SU-DHL-6 (cell line): Measurements from ENCODE around the gene CHAT.

Source experiments
- H2AFZ ChIP-seq: fragments of 200-600 bp; sonication (generic); 2 replicates; pipeline ENCODE4 v1.6.1; 2014; ENCODE audit warnings: low read depth, mild to moderate bottlenecking, moderate library complexity, mixed read lengths, antibody characterized with exemption, low read length; ENCODE audit not compliant: severe bottlenecking
- H3F3A ChIP-seq: fragments of 200-600 bp; shearing (Covaris generic); 2 replicates; pipeline ENCODE4 v1.6.0; 2016; ENCODE audit warnings: antibody characterized with exemption, mild to moderate bottlenecking; ENCODE audit not compliant: insufficient read depth
- H3K27ac ChIP-seq: fragments of 200-600 bp; sonication (generic); 2 replicates; pipeline ENCODE4 v1.5.1; 2016; ENCODE audit warnings: low read depth, mild to moderate bottlenecking, low read length, moderate library complexity, mixed read lengths
- H3K27me3 ChIP-seq: fragments of 200-600 bp; sonication (generic), shearing (Covaris generic); 2 replicates; pipeline ENCODE4 v1.6.0; 2014; ENCODE audit warnings: mild to moderate bottlenecking, low read length
- H3K36me3 ChIP-seq: fragments of 200-600 bp; sonication (generic); 2 replicates; pipeline ENCODE4 v1.6.1; 2014; ENCODE audit warnings: mild to moderate bottlenecking, low read length, mixed read lengths
- H3K4me2 ChIP-seq: fragments of 300-600, 200-600 bp; shearing (Covaris generic), sonication (generic); 2 replicates; pipeline ENCODE4 v1.6.0; 2014; ENCODE audit warnings: low read length, low read depth, mild to moderate bottlenecking; ENCODE audit not compliant: poor library complexity, severe bottlenecking
- H3K4me3 ChIP-seq: fragments of 200-600 bp; sonication (generic); 2 replicates; pipeline ENCODE4 v1.5.1; 2014; ENCODE audit warnings: antibody characterized with exemption, low read length, mild to moderate bottlenecking, mixed read lengths; ENCODE audit not compliant: insufficient read depth, poor library complexity, severe bottlenecking
- H3K79me2 ChIP-seq: fragments of 200-600 bp; sonication (generic); 2 replicates; pipeline ENCODE4 v1.6.1; 2014; ENCODE audit warnings: mild to moderate bottlenecking, low read length, moderate library complexity; ENCODE audit not compliant: insufficient read depth
- H3K9ac ChIP-seq: fragments of 200-600 bp; sonication (generic); 2 replicates; pipeline ENCODE4 v1.7.0; 2014; ENCODE audit warnings: mild to moderate bottlenecking, low read length
- H3K9me2 ChIP-seq: fragments of 200-600 bp; sonication (generic); replicated peaks from 2 replicates; pipeline ENCODE4 v1.6.1; 2014; ENCODE audit warnings: low read length; ENCODE audit not compliant: insufficient read depth
- H3K9me3 ChIP-seq: fragments of 200-600 bp; sonication (generic); 2 replicates; pipeline ENCODE4 v1.6.1; 2014; ENCODE audit warnings: low read length, mixed read lengths; ENCODE audit not compliant: insufficient read depth
- H4K20me1 ChIP-seq: fragments of 200-600 bp; sonication (generic); 2 replicates; pipeline ENCODE4 v1.6.1; 2014; ENCODE audit warnings: low read depth, mild to moderate bottlenecking, antibody characterized with exemption, low read length, moderate library complexity, mixed read lengths
- EZH2phosphoT487 ChIP-seq: fragments of 200-600 bp; sonication (generic), shearing (Covaris generic); conservative IDR thresholded peaks from 2 replicates; pipeline ENCODE4 v1.6.1; 2018; ENCODE audit warnings: mild to moderate bottlenecking, antibody characterized with exemption, low read length, moderate library complexity, mixed read lengths
- TF ChIP-seq, protein P1 (sequence below): fragments of 200-600 bp; sonication (generic); IDR thresholded peaks from one replicate; pipeline ENCODE4 v1.5.1; 2017; ENCODE audit warnings: antibody characterized with exemption, mild to moderate bottlenecking, low read length, moderate library complexity; ENCODE audit not compliant: insufficient read depth, poor library complexity, severe bottlenecking

Gene CHAT

DNA sequence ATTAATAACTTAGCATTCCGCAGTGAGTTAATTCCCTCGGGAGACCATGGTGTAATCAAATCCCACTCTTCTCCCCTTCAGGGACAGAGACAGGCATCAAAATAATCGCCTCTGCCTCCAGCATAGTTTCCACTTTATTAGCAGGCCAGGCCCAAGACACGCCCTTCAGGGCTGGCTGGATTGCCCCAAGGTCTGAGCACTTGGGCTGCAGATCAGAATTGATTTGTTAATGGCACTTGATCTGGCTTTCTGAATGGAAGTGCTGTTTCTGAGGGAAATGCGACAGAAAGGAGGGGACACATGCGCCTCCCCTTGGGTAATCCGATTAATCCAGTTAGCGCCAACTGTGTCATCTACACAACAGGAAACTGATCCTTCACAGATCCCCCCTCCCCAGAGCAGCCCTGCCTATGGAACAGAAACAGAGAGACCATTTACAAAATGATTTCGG, 15.6 kb downstream of the CHAT start:
- Histone ChIP-seq H3K27me3 (no peaks in the 10 kb centered on the region), H3K4me3 (no peak overlapping the region), H3K27ac (no peak overlapping the region), H2AFZ (no peak overlapping the region), H3K9me3 (no peaks in the 10 kb centered on the region), H3K9me2 (no peaks in the 10 kb centered on the region), H3F3A (no peaks in the 10 kb centered on the region), H3K4me2 (no peak overlapping the region), H3K9ac (no peak overlapping the region), H4K20me1 (no peaks in the 10 kb centered on the region), H3K36me3 (no peaks in the 10 kb centered on the region), H3K79me2 (no peaks in the 10 kb centered on the region)
- TF ChIP-seq EZH2phosphoT487: no peak
- TF ChIP-seq, protein P1, sequence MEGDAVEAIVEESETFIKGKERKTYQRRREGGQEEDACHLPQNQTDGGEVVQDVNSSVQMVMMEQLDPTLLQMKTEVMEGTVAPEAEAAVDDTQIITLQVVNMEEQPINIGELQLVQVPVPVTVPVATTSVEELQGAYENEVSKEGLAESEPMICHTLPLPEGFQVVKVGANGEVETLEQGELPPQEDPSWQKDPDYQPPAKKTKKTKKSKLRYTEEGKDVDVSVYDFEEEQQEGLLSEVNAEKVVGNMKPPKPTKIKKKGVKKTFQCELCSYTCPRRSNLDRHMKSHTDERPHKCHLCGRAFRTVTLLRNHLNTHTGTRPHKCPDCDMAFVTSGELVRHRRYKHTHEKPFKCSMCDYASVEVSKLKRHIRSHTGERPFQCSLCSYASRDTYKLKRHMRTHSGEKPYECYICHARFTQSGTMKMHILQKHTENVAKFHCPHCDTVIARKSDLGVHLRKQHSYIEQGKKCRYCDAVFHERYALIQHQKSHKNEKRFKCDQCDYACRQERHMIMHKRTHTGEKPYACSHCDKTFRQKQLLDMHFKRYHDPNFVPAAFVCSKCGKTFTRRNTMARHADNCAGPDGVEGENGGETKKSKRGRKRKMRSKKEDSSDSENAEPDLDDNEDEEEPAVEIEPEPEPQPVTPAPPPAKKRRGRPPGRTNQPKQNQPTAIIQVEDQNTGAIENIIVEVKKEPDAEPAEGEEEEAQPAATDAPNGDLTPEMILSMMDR: no peak

DNA sequence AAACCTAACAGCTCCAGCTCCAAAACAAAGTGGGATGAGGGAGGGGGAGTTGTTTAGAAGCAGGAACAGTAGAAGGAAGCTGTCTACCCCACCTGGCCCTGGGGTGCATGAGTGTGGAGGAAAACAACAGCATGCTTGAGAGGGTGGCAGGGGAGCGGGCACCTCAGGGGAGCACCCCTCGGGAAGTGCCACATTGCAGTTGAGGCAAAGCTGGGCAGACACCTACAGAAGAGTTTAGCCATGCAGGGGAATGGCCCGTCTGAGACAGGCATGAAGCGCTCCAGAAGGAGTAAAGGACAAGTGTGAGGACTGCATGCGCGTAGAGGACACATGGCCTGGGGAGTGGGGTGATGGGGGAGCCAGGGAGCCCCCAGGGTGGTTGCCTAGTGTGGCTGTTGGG, 18.1 kb downstream of the CHAT start:
- Histone ChIP-seq H3K79me2 (no peaks in the 10 kb centered on the region), H3K4me3 (no peak overlapping the region), H3K27me3 (no peaks in the 10 kb centered on the region), H2AFZ (no peak overlapping the region), H4K20me1 (no peaks in the 10 kb centered on the region), H3K4me2 (no peak overlapping the region), H3K36me3 (no peaks in the 10 kb centered on the region), H3K27ac (no peak overlapping the region), H3K9me2 (no peaks in the 10 kb centered on the region), H3K9me3 (no peaks in the 10 kb centered on the region), H3F3A (no peaks in the 10 kb centered on the region), H3K9ac (no peak overlapping the region)
- no peak for TF ChIP-seq EZH2phosphoT487
- TF ChIP-seq, protein P1: no peak

DNA sequence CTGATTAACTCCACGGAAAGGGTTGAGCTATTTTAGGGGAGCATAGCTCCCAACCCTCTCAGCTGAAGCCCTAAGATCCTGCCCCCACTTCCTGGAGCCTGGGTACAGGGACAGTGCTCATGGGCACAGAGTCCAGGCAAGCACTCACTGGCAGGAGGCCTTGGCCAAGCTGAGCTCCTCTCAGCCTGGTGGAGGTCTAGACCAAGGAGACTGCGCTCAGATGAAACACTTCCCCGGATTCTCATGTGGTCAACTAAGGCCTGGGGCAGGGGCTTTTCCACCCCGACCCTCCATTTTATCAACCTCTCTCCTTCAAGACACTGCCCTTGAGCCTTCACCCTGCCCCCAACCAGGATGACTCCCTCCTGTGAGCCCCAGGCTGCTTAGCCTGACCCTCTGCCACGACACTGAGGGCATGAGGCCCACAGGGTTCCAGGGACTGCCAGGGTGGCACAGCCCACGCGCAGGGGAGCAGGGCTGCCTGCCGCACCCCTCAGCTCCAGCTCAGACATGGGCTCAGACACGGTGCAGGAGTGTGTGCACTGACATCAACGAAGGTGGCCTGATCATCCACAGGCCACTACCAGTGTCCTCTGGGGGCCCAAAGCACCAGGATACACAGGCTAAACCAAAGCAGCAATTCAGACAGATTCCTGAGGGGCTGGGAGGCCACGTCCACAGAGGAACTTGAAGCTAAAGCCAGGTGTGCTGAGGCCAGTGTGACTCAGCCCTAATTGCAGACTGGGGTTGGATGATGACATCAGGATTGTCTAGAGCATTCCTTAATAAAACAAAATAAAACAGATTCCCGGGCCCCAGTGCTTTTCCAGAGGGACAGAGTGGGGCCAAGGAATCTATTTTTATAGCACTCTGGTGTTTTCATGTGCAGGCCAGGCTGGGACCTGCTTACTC, 18.8 kb downstream of the CHAT start:
- no peaks in the 10 kb centered on the region for H3K79me2 ChIP-seq
- no peak overlapping the region for H3K9ac ChIP-seq
- H3K4me3 ChIP-seq: no peak overlapping the region
- TF ChIP-seq, protein P1: no peak
- TF ChIP-seq EZH2phosphoT487: no peak
- no peak overlapping the region for H3K27ac ChIP-seq
- H3K9me3 ChIP-seq: no peaks in the 10 kb centered on the region
- H2AFZ ChIP-seq: no peak overlapping the region
- H4K20me1 ChIP-seq: no peaks in the 10 kb centered on the region
- H3K27me3 ChIP-seq: no peaks in the 10 kb centered on the region
- no peaks in the 10 kb centered on the region for H3F3A ChIP-seq
- no peaks in the 10 kb centered on the region for H3K9me2 ChIP-seq
- H3K4me2 ChIP-seq: no peak overlapping the region
- no peaks in the 10 kb centered on the region for H3K36me3 ChIP-seq
